GM21723 (cell line): ENCODE results near the gene TRIM50.
"Not testable (repeated sequence)": the region's sequence is repeated elsewhere in the genome, so short reads cannot be mapped to it uniquely, and the experiment has no call there.

ENCODE experiments used
- ATAC-seq: cut with Tn5 transposase; IDR thresholded peaks from one replicate; pipeline ENCODE4 v1.9.1; 2021; ENCODE audit warnings: mild to moderate bottlenecking, moderate library complexity; ENCODE audit not compliant: unreplicated experiment

TRIM50 gene

GRCh38 chr7:73350306-73351068, 22.6 kb upstream of the TRIM50 start:
- no peak for ATAC-seq

GRCh38 chr7:73349763-73350162, 21.9 kb upstream of the TRIM50 start:
- ATAC-seq = no peak

- no peak for ATAC-seq
Measured at GRCh38 chr7:73345951-73346350, 18.1 kb upstream of the TRIM50 start.

- no peak for ATAC-seq
Measured at GRCh38 chr7:73345538-73345937, 17.7 kb upstream of the TRIM50 start.

- ATAC-seq = no peak
Measured at GRCh38 chr7:73343671-73344380, 15.9 kb upstream of the TRIM50 start.

- ATAC-seq = no peak
Measured at GRCh38 chr7:73342645-73343044, 14.8 kb upstream of the TRIM50 start.

- no peak for ATAC-seq
Measured at GRCh38 chr7:73341877-73342276, 14.0 kb upstream of the TRIM50 start.

- ATAC-seq = no peak
Measured at GRCh38 chr7:73340514-73340913, 12.6 kb upstream of the TRIM50 start.

- no peak for ATAC-seq
Measured at GRCh38 chr7:73338321-73338720, 10.4 kb upstream of the TRIM50 start.

- no peak for ATAC-seq
Measured at GRCh38 chr7:73332447-73332846, 4.6 kb upstream of the TRIM50 start.

GRCh38 chr7:73330772-73331171, 2.9 kb upstream of the TRIM50 start:
- no peak for ATAC-seq

- ATAC-seq = no peak
Measured at GRCh38 chr7:73329861-73330581, 2.1 kb upstream of the TRIM50 start.

- no peak for ATAC-seq
Measured at GRCh38 chr7:73328696-73329095, 814 bp upstream of the TRIM50 start.

GRCh38 chr7:73327449-73327848, 433 bp downstream of the TRIM50 start:
- ATAC-seq = not testable (repeated sequence)

- ATAC-seq = not testable (repeated sequence)
Measured at GRCh38 chr7:73325424-73325823, 2.5 kb downstream of the TRIM50 start.

GRCh38 chr7:73324081-73324845, 3.6 kb downstream of the TRIM50 start:
- ATAC-seq = not testable (repeated sequence)

- ATAC-seq = not testable (repeated sequence)
Measured at GRCh38 chr7:73323434-73324080, 4.3 kb downstream of the TRIM50 start.

- ATAC-seq = not testable (repeated sequence)
Measured at GRCh38 chr7:73320009-73320408, 7.9 kb downstream of the TRIM50 start.

GRCh38 chr7:73319541-73319940, 8.3 kb downstream of the TRIM50 start:
- not testable (repeated sequence) for ATAC-seq

GRCh38 chr7:73318656-73319204, 9.2 kb downstream of the TRIM50 start:
- not testable (repeated sequence) for ATAC-seq
